ENCODE data around the gene MYH11.
"Not testable (repeated sequence)": the region's sequence is repeated elsewhere in the genome, so short reads cannot be mapped to it uniquely, and the experiment has no call there.

MYH11 gene

DNA sequence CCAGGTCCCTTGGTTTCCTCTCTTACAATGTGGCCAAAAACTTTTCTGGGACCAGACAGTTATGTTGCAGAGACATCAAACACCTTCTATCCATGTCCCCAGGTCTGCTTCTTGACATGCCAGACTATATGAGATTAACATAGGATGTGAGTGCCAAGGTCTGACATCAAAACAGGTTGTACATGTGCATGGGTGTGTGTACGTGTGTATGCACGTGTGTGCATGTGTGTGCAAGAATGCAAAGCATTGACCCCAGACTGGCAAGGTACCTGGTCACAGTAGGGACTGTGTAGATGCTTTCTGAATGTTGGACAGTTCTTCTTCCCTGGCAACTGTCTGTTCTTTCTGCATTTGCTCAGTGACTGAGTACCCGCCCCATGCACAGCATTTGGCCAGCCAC, 121.2 kb downstream of the MYH11 start:
- CTCF ChIA-PET: interaction anchor here (1.5 kb wide), 1 partner anchor 20 kb away, joined by 5 read pairs; no protein-coding TSS in a partner anchor
- no peak for DNase-seq (ENCODE audit: extremely low spot score)
- TF ChIP-seq, protein P1, sequence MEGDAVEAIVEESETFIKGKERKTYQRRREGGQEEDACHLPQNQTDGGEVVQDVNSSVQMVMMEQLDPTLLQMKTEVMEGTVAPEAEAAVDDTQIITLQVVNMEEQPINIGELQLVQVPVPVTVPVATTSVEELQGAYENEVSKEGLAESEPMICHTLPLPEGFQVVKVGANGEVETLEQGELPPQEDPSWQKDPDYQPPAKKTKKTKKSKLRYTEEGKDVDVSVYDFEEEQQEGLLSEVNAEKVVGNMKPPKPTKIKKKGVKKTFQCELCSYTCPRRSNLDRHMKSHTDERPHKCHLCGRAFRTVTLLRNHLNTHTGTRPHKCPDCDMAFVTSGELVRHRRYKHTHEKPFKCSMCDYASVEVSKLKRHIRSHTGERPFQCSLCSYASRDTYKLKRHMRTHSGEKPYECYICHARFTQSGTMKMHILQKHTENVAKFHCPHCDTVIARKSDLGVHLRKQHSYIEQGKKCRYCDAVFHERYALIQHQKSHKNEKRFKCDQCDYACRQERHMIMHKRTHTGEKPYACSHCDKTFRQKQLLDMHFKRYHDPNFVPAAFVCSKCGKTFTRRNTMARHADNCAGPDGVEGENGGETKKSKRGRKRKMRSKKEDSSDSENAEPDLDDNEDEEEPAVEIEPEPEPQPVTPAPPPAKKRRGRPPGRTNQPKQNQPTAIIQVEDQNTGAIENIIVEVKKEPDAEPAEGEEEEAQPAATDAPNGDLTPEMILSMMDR (IDR thresholded peaks at IDR 0.05; ENCODE audit: control extremely low read depth, extremely low read depth, low read depth, missing control alignments): no peak
- POLR2A ChIA-PET: no interaction called here

GRCh38 chr16:15732416-15732815, 124.4 kb downstream of the MYH11 start:
- no peak for DNase-seq (ENCODE audit: extremely low spot score)
- CTCF ChIA-PET: interaction anchor here (1.6 kb wide), 1 partner anchor 23 kb away, joined by 4 read pairs; no protein-coding TSS in a partner anchor
- TF ChIP-seq, protein P1 (IDR thresholded peaks at IDR 0.05; ENCODE audit: control extremely low read depth, extremely low read depth, low read depth, missing control alignments): no peak
- POLR2A ChIA-PET: no interaction called here

- TF ChIP-seq, protein P1 (IDR thresholded peaks at IDR 0.05; ENCODE audit: control extremely low read depth, extremely low read depth, low read depth, missing control alignments): no peak
- no peak for DNase-seq (ENCODE audit: extremely low spot score)
- ChIA-PET CTCF (interaction anchor here (2.1 kb wide), 1 partner anchor 34 kb away, joined by 6 read pairs; no protein-coding TSS in a partner anchor), POLR2A (no interaction called here)
Measured at GRCh38 chr16:15729152-15729551, 127.7 kb downstream of the MYH11 start.

DNA sequence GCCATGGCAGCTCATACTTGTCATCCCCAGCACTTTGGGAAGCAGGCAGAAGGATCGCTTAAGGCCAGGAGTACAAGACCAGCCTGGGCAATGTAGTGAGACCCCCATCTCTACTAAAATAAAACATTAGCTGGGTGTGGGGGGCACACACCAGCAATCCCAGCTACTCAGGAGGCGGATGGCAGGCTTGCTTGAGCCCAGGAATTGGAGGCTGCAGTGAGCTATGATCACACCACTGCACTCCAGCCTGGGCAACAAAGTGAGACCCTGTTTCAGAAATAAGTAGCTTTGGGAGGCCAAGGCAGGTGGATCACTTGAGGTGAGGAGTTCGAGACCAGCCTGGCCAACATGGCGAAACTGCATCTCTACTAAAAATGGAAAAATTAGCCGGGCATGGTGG, 129.1 kb downstream of the MYH11 start:
- CTCF ChIA-PET: interaction anchor here (2.0 kb wide), 1 partner anchor 11 kb away, joined by 4 read pairs; no protein-coding TSS in a partner anchor
- DNase-seq (ENCODE audit: extremely low spot score); POLR2A ChIA-PET: not testable (repeated sequence)

GRCh38 chr16:15726715-15727114, 130.1 kb downstream of the MYH11 start:
- DNase-seq (ENCODE audit: extremely low spot score): no peak
- ChIA-PET POLR2A (no interaction called here), CTCF (interaction anchor here (2.0 kb wide), 1 partner anchor 12 kb away, joined by 4 read pairs; no protein-coding TSS in a partner anchor)
- TF ChIP-seq, protein P1 (IDR thresholded peaks at IDR 0.05; ENCODE audit: control extremely low read depth, extremely low read depth, low read depth, missing control alignments): no peak

- ChIA-PET CTCF (no interaction called here), POLR2A (no interaction called here)
- no peak for DNase-seq (ENCODE audit: extremely low spot score)
- TF ChIP-seq, protein P1 (IDR thresholded peaks at IDR 0.05; ENCODE audit: control extremely low read depth, extremely low read depth, low read depth, missing control alignments): no peak
Measured at GRCh38 chr16:15725641-15726240, 131.1 kb downstream of the MYH11 start.

DNA sequence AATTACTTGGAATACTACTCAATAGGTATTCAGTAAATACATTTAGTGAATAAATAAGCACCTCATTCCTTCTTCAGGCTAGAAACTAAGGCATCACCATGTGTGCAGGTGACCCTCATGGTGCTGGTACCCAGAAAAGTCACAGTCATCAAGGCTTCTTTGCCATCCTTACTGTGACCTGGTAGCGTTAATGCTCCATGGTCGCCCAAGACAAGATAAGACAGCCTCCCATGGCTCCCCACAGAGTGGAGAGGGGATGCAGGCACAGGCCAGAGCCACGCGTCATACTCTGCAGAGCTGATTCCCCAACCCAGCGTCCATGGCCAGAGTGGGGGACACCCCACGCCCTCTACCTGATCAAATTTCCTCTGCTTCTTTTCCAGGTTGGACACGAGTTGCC, 133.0 kb downstream of the MYH11 start:
- CTCF ChIA-PET: no interaction called here
- POLR2A ChIA-PET: no interaction called here
- no peak for DNase-seq (ENCODE audit: extremely low spot score)
- TF ChIP-seq, protein P1 (IDR thresholded peaks at IDR 0.05; ENCODE audit: control extremely low read depth, extremely low read depth, low read depth, missing control alignments): no peak
